Measurements from ENCODE around the gene PRKCA.
"Not testable (repeated sequence)": the region's sequence is repeated elsewhere in the genome, so short reads cannot be mapped to it uniquely, and the experiment has no call there.

The PRKCA gene

GRCh38 chr17:66715076-66715675 lies 412.8 kb downstream of the PRKCA start:
- DNase-seq (ENCODE audit: low spot score), result peak; percentile 16

DNA sequence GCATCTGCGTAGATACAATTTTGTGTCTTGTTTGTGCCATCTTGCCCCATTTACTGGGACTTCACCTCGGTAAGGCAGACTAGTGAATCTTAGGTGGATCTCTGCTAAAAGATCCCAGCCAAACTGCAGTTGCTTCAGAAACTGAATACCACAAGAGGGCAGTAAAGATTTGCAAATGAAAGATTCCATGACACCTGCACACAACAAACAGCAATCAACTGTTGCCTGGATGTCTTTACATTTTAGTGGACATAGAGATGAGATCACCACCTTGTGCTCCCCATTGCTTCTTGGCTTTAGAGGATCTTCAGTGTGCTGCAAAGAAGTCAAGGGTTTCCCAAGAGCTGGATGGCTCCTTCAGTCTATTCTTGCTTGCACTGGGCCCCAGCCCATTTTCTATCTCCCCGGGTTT lies 413.3 kb downstream of the PRKCA start:
- peak; percentile 65 for DNase-seq (ENCODE audit: low spot score)

DNA sequence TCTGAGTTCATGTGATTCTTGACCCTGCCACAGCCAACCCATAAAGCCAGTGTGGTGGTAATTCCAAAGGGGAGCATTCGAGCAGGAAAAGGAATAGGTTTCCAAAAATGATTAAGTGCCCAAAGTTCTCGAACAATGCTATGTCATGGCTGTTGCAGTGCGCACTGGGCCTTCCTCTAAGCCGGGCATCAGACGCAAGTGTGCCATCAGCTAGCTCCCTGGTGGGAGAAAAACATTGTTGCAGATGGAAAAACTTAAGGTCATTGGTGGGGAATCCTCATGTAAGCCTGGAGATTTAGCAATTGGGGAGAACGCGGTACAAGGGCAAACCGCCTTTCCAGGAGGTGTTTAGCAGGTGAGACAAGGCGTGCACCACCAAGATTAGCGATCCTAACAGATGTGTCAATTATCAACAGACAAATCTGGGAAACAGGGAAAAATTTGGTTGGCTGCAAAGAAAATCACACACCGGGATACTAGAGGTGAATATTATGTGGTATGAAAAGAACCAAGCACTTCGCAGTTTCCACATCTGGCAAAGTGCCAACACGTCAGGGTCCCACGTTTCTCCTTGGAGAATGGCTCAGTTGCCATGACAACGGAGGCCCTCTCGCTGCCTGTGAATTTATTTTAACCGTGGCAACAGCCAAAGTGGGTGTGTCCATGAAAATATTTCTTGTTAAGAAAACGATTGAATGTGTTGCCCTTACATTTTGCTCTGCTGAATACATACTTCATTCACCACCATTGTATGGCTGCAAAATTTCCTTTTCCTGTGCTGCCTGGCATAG lies 414.0 kb downstream of the PRKCA start:
- no peak for DNase-seq (ENCODE audit: low spot score)

- no peak for DNase-seq (ENCODE audit: low spot score)
These were observed 415.2 kb downstream of the PRKCA start for GRCh38 chr17:66717641-66718058.

GRCh38 chr17:66720027-66720426 lies 417.6 kb downstream of the PRKCA start:
- no peak for DNase-seq (ENCODE audit: low spot score)

- DNase-seq (ENCODE audit: low spot score), result no peak
These were observed 418.2 kb downstream of the PRKCA start for GRCh38 chr17:66720567-66720966.

GRCh38 chr17:66722341-66722740 lies 419.9 kb downstream of the PRKCA start:
- DNase-seq (ENCODE audit: low spot score), result no peak

DNA sequence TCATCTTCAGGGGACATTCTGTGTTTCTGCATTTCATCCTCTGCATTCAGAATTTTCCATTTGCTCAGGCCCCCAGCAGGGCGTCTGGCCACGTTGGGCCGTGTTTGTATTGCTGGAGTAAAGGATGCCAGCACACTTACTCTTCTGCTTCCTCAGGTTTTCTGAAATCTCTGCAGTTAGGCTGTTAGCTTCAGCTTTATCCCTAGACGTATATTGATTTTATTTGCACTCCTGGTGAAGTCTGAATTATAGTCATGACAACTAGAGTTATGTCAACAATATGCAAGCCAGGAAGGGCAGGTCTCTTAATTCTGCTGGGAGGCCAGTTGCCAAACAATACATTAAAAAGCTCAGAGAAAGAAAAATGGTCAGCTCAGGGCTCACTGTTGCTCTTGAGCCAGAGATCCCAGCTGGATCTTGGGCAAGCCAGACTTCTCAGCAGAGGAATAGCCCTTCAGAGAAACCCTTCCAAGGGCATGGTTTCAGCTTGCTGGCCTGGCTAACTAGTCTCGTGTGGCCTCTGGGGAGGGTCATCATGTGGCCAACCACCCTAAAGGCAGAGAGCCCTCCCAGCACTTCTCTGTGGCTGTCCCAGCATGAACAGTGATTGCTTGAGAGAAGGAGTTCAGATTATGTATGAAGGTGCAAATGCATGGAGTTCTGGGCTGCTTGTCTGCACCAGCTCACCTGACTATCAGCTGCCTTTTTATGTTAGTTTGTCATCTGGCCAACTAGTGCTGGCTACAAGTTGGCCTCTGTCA lies 422.3 kb downstream of the PRKCA start:
- DNase-seq (ENCODE audit: low spot score), result no peak

GRCh38 chr17:66725438-66725837 lies 423.0 kb downstream of the PRKCA start:
- DNase-seq (ENCODE audit: low spot score), result not testable (repeated sequence)

DNA sequence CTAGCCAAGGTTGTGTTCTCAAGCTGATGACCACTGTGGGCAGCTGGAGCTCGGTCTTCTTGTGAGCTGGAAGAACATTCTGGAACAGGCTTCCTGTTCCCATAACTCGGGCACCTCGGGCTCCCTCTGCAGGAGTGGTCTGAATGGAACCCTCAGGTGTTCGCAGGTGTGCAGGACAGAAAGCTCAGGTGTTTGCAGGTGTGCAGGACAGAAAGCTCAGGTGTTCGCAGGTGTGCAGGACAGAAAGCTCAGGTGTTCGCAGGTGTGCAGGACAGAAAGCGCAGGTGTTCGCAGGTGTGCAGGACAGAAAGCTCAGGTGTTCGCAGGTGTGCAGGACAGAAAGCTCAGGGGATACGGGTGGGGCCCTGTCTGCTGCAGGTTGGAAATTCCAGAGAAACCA lies 423.5 kb downstream of the PRKCA start:
- DNase-seq (ENCODE audit: low spot score), result no peak

- DNase-seq (ENCODE audit: low spot score), result no peak
These were observed 424.0 kb downstream of the PRKCA start for GRCh38 chr17:66726371-66726770.

DNA sequence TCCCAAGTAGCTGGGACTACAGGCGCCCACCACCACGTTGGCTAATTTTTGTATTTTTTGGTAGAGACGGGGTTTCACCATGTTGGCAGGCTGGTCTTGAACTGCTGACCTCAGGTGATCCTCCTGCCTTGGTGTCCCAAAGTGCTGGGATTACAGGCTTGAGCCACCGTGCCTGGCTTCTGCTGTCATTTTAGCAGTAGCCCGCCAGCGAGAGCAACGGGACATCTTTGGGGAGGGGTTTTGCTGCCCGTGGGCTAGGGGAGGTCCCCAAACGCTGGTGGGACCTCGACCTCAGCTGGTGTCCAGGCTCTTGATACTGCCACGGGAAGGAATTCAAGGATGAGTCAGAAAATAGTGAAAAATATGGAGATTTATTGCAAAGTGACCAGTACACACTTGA lies 424.4 kb downstream of the PRKCA start:
- DNase-seq (ENCODE audit: low spot score), result no peak

DNA sequence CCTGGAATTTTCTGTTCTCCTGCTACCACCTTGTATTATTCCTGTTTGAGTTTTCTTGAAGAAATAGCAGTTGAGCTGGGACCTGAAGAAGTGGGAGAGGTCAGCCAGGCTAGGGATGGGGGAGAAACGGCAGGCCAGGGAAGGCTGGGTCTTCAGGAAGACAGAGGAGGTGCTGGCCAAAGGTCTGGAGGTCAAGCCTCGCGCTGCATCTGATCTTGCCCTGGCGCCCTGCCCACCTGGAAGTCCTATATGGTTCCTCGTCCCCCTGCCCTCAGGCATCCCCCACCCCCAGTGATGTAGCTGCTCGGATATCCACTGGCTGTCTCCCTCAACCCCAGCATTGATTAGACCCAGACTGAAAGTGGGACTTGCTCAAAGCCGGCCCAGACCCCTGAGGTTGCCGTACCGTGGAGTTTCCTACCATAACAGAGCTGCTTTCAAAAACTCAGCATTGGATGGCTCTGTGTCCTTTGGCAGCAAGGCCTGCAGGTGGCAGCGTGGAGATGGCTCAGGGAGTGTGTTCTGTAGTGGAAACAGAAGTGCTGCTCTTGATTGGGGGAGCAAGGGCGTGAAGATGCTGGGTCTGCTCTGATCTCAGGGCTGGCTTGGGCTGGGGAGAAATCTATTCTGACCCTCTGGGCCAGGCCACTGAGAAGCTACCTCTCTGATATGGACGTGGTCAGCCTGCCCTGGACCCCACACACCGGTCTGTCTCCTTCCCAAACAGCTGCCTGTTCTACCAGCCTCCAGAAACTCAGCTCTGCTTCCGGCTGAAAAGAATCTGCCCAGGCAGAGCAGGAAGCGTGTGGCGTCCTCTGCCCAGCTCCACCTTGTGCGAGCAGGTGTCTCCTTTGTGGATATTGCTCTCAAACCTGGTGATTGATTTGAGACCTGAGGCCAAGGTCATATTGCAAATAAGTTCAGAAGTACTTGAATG lies 425.5 kb downstream of the PRKCA start:
- peak; percentile 68 for DNase-seq (ENCODE audit: low spot score)

- DNase-seq (ENCODE audit: low spot score), result no peak
These were observed 428.1 kb downstream of the PRKCA start for GRCh38 chr17:66730461-66730923.

DNA sequence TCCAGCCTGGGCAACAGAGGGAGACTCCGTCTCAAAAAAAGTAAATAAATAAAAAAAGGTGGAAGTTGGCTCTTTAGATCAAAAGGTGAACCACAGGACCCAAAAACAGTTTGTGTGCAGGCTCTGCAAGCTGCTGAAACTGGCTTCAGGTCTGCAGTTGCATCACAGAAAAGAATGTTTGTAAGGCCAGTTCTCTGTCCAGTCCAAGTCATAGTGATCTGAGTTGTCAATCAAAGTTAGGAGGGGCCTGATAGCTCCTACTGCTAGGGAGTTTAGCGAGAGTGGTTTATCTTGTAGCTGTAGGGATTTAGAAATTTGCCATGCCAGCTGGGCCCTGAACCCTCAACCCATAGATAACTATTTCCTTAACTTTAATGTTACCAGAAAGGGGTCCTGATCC lies 431.3 kb downstream of the PRKCA start:
- DNase-seq (ENCODE audit: low spot score), result no peak

GRCh38 chr17:66734186-66734943 lies 432.0 kb downstream of the PRKCA start:
- DNase-seq (ENCODE audit: low spot score), result no peak

GRCh38 chr17:66737524-66737923 lies 435.1 kb downstream of the PRKCA start:
- DNase-seq (ENCODE audit: low spot score), result peak; percentile 38

DNA sequence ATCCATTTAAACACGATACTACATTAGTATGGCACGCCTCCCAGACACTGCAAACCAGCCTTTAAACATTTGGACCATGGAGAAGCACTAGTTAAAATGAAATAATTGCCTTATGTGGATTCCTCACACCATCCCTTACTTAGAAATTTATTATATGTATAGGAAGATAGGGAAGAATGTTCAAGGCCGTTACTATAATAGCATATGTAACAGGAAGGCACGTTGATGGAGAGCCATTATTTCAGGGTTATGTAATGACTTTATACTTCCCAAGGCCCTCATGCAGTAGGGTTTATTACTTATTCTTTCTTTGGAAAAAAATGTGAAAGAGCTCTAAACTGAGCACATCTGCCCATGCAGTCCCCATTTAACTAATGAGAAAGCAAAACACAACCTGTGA lies 435.9 kb downstream of the PRKCA start:
- no peak for DNase-seq (ENCODE audit: low spot score)

- DNase-seq (ENCODE audit: low spot score), result no peak
These were observed 437.1 kb downstream of the PRKCA start for GRCh38 chr17:66739553-66739952.

- no peak for DNase-seq (ENCODE audit: low spot score)
These were observed 437.8 kb downstream of the PRKCA start for GRCh38 chr17:66740226-66740625.

DNA sequence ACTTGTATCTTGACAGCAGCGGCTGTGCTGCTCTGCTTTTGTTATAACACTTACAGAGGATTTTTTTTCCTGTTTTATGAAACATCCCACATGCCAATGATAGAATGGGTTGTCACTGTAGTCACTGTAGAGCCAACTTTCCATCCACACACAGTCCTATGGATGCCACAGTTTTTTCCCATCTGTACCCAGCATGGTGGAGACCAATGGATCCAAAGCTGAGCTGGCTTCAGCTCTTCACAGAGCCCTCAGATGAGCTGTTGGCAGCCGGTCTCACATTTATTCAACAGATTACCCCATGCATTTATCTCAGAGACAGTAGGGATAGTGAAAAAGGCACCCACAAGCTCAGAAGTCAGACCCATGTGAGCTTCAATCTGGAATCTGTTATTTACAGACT lies 441.1 kb downstream of the PRKCA start:
- DNase-seq (ENCODE audit: low spot score), result no peak

Data from globus pallidus (tissue), 1 donor.